Fibroblast of lung (primary cell): ENCODE measurements around the gene ZNF548.
"Not testable (repeated sequence)": the region's sequence is repeated elsewhere in the genome, so short reads cannot be mapped to it uniquely, and the experiment has no call there.

Experiments used
- CTCF ChIP-seq, 2 donors: IDR thresholded peaks in 1 of 2; conservative IDR thresholded peaks in 1 of 2; 1 replicate in 1 of 2; 2 replicates in 1 of 2; pipeline ENCODE4 v1.5.1; 2011 to 2012; ENCODE audit warnings: low read length in 2 of 2, control low read depth in 1 of 2, inconsistent platforms in 1 of 2, low read depth in 1 of 2, mild to moderate bottlenecking in 1 of 2
- EZH2 ChIP-seq: IDR thresholded peaks from 2 replicates; pipeline ENCODE4 v1.5.1; 2012; ENCODE audit warnings: low read length, control low read depth, mild to moderate bottlenecking; ENCODE audit errors: missing control alignments

- TF ChIP-seq CTCF (conservative IDR thresholded peaks at IDR 0.05 in 1 of 2, IDR thresholded peaks at IDR 0.05 in 1 of 2; ENCODE audit: low read depth in 1 of 2, low read length in 2 of 2); EZH2: not testable (repeated sequence)
Measured at GRCh38 chr19:57374647-57375046, 15.0 kb upstream of the ZNF548 start.
